Measurements from ENCODE around the gene GORASP2.

GRCh38 chr2:170972296-170973224 lies 43.5 kb downstream of the GORASP2 start:
- TF ChIP-seq EZH2 (IDR thresholded peaks at IDR 0.05; ENCODE audit: insufficient read depth, poor library complexity, severe bottlenecking) (no peak), EZH2phosphoT487 (IDR thresholded peaks at IDR 0.05; ENCODE audit: insufficient read depth, low read depth) (no peak)
